HG03175 (cell line): ENCODE results near the gene LAMB4.

ENCODE experiments used
- ATAC-seq: cut with Tn5 transposase; IDR thresholded peaks from one replicate; pipeline ENCODE4 v1.9.1; 2021; ENCODE audit warnings: mild to moderate bottlenecking, moderate library complexity; ENCODE audit not compliant: unreplicated experiment

The LAMB4 gene

DNA sequence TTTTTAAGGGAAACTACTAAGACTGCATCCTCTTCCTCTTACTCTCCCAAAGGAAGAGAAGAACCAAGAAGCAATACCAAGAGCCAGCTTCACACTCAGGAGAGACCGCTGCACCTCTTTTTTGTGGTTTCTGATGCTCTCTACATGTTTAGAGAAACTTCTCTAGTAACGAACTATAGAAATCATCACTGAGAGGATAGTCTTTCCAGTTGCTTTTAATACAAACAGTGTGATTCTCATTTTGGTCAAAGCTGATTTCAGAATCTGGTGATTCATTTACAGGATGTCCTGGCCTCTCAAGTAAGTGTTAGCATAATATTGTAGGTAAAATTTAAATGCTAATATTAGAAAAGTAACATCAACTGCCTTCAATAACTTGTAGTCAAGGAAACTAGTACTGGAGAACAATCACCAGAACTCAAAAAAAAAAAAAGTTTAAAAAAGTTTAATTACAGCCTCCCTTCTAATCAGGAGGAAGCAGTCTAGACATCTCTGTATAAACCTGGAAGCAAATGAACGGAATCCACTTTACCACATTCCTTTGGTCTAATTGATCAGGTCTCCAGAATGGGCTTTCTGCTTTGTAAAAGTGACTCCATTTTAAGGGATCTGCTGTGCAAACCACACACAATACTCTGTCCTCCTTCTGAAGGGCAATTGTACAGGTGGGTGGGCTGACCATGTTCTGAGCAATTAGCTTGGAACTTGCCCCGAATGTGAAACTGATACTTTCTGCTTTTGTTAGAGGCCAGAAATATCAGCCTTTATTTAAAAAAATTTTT, 130.2 kb downstream of the LAMB4 start:
- ATAC-seq, result no peak

DNA sequence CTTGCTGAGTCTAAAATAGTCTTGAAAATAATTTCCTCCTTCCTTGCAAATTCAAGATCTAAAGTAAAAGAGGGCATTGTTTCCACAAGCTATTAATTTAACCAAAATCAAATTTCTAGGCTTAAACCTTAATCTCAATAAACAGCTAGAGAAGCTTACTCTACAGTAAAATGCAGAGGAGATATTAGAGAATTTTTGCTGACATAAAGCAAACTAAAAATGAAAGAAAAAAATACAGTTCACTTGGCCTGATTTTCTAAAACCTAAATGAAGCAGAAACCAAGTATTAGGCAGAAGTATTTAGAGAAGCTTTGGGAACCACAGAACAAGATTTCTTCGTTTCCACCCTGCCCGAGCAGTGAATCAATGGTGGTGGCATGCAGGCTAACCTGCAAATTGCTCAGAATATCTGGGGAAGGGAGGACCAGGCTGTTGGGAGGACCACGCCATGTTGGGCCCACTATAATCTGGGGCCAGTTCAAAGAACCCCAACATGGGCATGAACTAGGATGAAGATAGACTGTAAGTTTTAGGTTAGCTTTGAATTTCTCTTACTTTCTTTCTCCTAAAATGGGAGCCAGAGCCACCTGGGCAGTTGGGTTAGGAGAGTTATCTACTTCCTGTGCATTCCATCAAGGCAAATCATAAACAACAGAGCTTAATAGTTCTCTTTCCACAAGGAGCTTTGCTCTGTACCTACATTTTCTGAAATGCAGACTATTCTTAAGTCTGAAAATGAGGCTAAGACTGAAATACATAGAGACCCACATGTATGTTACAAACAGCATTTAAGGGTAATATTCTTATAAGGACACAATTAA, 131.3 kb downstream of the LAMB4 start:
- ATAC-seq, result no peak

DNA sequence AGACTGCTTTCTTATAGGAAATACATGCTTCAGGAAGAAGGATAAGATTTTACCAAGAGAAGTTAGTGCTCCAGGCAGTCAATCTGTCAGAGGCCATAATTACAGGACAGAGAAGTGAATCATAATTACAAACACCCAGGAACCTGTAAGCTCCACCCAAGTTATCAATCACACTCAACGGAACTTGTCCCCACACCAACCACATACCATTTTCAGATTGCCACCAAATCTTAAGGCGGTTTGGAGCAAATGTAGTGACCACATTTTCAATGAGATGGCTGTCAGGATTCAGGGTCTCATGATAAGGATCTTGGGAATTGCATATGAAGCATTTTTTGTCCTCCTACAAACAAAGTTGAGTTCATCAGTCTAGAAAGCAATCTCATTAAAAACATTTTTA, 132.0 kb downstream of the LAMB4 start:
- ATAC-seq, result no peak

DNA sequence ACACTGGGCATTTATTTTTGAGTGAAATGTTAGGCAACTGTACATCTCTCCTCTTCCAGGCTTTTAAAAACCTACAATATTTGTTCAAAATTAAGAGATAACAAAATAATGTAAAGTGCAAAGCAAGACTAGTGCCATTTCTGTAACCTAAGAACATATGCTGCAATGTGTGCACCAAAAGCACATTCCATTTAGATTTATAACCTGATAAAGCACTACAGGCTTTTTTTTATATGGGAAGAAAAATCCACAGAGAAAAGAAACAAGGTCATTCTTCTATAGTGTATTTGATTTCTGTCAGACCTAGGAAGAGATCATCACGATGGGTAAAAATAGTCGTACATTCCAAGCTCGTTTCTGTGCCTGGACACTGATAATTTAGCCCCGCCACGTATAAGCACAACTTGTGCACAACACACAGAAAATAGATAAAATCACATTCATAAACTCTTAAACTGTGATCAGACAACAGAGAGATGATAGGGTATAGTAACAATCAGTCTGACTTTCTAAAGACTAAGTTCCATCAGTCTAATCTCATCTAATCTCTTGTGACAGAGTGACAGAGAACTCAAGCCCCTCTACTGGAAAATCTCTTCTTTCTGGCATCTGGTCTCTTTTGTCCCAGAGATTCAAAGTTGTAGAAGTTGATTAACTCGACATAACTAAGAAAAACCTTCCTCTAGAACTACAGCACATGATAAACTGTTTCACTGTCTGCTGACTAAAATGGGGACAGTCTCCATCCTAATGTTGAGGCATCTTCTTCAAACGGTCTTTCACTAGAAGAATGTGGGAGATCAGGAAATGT, 133.9 kb downstream of the LAMB4 start:
- no peak for ATAC-seq

DNA sequence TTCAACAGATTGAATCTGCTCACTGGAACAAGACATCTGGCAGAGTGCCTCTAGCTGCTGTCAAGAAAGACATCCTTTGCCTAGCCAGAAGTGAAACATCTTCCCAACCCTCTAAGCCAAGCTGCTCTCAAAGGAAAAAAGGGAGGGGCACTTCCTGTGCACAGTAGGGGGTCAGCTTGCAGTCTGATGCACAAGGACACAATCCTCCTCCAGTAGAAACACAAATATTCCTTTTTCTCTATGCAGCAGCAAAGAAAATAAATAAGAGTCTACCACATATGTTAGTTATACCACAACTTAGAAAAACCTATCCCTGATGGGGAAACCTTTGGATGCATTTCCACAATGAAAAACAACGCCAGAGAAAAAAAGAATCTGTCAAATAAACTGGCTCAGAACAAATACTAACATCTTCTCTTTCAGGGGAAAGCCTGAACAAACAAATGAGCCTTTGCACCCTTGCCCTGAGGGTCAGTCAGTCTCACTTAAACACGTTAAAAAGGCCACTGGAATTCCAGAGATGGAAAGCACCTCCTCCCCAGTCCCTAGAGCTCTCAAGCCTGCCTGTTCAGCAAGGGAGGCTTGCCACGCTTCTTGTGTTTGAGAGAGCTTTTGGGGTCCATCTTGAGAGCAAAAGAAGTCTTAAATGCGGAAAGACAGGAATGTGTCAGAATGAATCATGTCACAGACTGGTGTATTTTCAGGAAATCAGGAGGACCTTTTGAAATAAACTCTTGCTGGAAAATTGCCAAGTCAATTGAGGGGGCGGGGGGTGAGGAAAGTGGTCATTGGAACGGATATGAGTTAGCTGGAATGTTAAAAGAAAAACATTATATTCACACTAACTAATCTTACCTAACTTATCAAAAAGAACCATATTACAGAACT, 134.7 kb downstream of the LAMB4 start:
- ATAC-seq, result no peak

DNA sequence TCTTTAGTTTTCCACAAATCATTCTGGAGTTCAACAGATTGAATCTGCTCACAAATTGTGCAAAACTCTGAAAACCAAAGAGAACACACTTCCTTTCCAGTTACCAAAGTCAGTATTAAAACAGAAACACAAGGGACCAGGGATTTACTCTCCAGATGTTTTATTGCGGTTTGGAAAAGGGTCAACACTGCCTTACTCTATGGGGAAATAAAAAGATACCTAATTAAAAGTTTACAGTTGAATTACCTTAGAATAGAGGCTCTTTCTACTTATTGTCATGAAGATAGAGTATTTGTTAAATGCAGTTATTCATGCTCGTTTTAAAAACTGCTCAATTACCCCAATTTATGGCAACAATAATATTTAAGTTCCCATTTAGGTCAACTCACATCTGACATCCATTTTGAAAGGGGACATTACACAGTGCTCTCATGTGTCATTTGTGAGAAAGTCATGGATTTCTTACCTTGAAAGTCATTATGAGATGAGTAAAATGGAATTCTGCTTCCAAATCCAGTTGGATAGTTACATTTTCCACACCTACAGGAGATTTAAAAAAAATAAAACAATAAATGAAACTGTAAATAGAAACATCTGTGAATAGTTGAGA, 135.6 kb downstream of the LAMB4 start:
- ATAC-seq, result no peak

DNA sequence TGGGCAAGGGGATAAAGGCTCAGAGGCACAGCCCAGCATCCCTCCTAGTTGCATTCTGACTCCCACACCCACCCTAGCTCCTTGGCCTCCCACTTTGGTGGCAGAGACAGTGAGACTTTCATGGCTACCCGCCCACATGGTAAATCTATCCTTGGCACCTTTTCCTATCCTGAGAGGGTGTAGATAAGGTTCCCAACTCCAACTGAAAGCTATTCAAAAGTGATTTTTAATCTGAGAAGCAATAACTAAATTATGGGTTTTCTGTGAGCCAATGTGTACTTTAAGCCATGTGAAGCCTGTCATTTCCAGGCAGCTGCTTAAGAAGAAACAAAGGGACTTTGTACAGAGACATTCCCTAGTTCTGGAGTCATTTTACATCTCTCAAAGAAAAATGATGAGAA, 136.3 kb downstream of the LAMB4 start:
- no peak for ATAC-seq

DNA sequence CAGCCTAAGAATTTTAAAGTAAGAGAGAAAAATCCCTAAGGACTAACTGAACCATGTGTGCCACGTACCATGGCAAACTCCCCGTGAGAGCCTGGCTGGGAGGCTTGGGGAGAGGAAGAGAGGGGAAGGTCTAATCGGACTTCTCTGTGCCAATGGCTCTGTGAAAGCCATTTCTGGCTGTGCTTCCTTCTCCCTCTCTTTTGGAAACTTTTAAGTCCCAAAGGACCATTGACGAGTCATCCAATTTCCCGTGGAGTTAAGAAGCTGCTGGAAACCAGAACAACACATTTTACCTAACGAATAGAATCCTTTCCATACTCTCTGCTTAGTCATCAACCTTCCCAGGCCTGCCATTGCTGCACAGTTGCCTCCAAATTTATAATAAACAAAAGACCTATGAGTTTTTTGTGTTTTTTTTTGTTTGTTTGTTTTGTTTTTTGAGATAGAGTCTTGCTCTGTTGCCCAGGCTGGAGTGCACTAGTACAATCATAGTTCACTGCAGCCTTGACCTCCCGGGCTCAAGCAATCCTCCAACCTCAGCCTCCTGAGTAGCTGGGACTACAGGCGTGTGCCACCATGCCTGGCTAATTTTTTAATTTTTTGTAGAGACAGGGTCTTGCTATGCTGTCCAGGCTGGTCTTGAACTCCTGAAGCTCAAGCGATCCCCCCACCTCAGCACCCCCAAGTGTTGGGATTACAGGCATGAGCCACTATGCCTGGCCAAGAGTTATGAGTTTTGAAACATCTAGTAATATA, 140.4 kb downstream of the LAMB4 start:
- ATAC-seq, result no peak

DNA sequence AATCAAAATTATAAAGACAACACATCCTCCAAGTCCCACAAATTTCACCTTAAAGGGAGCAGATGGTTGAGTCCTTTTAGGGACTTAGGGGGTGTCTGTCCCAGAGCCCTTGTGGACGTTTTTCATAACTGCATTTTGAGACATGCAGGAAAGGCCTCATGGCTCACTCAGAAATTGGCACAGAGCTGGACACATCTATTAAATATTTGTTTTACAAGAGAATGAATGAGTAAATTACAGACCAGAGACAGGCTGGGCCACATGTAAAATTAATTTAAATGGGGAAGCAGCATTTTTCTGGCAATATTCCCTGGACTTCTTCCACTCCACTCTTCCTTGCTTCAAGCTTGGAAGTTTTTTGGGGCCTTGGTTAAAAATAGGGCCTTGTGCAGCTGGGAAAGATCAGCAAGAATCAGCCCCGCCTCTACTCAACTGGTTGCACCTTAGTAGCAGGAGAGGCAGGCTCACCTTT, 147.2 kb downstream of the LAMB4 start:
- no peak for ATAC-seq

DNA sequence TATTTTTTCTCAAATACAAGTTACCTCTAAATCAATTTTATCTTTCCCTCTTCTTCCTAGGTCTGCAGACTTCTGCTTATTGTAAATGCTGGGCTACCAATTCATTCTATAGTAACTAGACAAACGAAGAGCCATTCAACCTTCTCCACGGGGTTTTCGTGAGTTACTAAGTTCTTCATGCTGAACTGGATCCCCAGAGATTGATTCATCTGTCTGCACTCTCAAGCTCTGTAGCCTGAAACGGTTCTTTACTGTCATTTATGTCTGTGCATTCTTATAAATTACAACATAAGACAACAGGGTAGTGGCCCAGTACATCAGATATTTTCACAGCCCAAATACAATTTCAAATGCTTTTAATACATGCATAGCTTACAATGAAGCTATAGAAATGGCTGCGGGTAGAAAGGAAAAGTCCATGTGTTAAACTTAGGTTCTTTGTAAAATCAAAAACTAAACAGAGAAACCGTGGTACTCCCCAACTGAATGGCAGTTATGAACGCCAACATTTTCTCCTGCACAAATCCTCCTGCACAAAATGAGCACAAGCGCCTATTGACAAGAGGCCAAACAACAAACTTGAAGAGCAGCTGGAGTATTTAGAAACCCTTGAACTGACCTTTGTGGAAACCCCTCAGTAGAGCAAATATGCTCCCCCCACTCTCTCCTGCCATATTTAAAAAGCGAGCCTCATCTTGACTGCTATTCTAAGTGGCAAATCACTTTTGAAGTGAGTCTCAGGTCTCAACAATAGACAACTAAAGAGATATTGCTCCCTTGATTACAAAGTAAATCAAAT, 147.9 kb downstream of the LAMB4 start:
- no peak for ATAC-seq

DNA sequence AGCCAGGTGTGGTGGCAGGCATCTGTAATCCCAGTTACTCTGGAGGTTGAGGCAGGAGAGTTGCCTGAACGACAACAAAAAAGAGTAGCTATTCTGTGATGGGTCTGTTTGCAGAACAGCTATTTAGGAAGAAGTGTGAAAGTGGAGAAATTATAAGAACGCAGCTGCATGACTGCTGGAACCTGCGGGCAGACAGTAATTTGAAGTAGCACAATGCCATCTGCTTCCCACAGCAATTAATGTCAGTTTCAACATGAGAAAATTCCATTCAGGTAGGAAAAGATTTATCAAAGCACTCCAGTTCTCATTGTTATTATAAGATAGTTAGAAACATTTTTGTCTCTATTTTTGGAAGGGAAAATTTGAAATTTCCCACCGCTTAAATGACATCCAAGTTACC, 148.7 kb downstream of the LAMB4 start:
- ATAC-seq, result no peak

DNA sequence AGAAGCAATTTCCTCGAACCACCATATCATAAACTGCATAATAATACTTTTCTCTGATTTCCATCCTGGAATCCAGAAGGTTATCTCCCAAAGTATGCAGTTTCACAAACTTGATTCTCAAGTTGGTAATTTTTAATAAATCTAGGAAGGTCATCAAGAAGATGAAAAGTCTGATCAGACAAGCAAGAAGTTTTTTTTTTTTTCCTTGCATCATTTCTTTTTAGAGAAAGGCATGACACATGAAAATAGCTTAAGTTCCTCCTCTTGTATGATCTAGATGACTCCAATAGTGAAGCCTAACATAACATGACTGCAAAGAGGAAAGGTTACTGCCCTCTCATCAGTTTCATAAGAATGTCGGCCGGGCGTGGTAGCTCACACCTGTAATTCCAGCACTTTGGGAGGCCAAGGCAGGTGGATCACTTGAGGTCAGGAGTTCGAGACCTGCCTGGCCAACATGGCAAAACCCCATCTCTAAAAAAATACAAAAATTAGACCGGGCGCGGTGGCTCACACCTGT, 149.4 kb downstream of the LAMB4 start:
- no peak for ATAC-seq

DNA sequence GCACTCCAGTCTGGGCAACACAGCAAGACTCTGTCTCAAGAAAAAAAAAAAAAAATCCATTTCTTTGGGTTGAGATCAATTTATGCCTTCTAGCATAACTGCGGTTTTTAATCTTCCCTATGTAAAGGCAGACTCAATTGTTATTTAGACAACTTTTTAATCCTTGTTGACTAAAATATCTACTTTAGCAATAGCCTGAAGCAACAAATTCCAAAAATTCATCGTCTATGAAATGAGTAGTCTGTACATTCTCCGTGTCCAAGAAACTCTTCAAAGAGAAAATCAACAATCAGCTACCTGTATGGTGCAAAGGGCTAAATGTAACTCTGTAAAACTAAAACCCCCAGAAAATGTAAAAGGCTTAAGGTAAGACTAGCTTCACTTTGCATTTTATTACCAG, 150.0 kb downstream of the LAMB4 start:
- ATAC-seq, result no peak

DNA sequence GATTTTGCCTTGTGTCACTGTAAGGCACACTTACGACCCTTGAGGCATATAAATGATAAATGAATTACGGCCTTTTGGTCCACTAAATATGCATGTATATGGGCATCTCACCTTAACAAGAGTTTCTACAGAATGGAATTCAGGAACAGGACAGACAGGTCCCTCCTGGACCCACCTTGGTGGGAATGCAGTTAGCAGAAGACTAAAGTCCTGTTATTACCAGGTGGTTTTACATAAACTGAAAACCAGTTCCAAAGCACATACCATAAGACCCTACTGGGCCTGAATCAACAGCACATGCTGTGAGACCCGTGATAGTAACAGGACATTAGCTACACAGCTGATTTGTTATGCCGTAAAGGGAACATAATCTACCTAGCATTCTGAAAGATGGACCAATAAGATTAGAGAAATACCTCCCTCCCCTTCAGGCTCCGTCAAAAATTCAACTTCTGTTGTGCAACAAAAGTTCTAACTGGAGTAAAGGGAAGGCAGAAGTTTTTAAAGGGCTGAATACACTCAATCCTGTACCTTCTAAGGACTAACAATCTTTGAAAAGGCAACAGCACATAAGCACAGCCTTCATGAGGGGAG, 151.2 kb downstream of the LAMB4 start:
- ATAC-seq, result no peak

DNA sequence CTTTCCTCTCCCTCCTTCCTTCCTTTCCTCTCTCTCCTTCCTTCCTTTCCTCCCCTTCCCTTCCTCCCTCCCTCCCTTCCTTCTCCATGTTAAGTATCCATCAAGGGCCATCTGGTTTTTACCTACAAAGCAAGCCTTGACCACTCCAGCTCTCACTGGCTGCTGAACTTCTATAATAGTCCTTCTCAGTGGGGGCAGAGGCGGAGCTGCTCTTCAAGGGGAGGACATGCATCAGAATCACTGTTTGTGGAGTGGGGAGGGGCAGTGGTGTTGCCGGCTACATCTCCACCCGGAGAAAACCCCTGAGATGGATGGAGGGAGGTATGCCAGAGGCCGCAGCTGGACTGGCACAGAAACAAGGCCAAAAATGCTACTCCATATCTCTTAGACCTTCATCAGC, 153.1 kb downstream of the LAMB4 start:
- ATAC-seq, result no peak

DNA sequence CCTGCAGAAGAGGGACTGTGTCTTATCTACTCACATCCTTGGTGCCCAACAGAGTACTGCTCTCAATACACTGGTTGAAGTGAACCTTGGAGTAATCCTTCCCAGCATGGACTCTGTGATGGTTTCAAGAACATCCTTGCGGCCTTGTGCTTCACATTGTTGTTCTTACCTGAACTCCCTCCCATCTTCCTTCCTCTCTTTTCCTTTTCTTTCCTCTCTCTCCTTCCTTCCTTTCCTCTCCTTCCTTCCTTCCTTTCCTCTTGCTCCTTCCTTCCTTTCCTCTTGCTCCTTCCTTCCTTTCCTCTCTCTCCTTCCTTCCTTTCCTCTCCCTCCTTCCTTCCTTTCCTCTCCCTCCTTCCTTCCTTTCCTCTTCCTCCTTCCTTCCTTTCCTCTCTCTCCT, 153.5 kb downstream of the LAMB4 start:
- no peak for ATAC-seq

DNA sequence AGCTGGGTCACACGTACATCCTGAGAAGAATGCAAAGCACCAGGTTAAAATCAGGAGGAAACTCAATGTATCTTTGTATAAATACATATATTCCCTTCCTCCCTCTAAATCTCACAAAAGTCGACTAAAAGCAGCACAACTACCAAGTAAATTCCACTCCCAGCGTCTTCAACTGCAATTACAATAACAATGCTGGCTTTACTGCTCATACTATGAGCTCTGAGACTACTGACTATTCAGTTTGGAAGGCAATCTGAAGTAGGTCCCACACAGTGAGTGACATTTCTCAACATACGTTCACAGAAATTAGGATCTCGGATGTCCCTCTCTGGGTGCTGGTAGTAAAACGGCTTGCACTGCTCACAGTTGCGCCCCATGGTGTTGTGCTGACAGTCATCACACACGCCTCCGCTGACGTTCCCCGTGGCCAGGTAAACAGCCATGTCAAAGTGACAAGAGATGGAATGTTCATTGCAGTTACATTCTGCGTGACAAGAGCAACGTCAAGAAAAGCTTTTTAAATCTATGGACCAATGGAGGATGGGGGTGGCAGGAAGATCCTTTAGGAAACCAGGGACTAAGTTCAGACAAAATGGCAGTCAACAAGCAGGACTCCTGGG, 154.7 kb downstream of the LAMB4 start:
- ATAC-seq, result no peak
